ENCODE measurements around the gene GPATCH2L.
A peak's percentile ranks its signal among the peaks of the same experiment; 100 is the strongest.

Gene GPATCH2L

DNA sequence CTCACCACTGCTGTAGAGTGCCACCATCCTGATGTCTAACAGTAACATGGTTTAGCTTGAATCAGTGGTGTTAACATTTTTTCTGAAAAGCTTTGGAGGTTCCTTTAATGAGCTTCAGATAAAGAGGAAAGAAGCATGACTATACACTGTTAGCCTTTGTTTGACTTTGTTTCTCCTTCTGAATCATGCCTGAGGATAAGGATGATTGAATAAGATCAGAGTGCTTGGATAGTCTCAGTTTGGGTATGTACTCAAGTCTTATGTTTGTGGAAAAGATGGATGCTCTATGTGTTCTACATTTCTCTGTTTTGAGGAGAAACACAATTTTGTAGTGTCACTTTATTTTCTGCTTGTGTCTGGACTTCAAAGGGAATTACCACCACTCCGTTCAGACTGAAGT, 42.0 kb downstream of the GPATCH2L start:
- ChIA-PET CTCF (interaction anchor here (1.2 to 3.2 kb wide), 5 partner anchors 9 to 30 kb away, joined by 3 to 15 read pairs (median 4); no protein-coding TSS in a partner anchor), POLR2A (no interaction called here)
- TF ChIP-seq, protein P1, sequence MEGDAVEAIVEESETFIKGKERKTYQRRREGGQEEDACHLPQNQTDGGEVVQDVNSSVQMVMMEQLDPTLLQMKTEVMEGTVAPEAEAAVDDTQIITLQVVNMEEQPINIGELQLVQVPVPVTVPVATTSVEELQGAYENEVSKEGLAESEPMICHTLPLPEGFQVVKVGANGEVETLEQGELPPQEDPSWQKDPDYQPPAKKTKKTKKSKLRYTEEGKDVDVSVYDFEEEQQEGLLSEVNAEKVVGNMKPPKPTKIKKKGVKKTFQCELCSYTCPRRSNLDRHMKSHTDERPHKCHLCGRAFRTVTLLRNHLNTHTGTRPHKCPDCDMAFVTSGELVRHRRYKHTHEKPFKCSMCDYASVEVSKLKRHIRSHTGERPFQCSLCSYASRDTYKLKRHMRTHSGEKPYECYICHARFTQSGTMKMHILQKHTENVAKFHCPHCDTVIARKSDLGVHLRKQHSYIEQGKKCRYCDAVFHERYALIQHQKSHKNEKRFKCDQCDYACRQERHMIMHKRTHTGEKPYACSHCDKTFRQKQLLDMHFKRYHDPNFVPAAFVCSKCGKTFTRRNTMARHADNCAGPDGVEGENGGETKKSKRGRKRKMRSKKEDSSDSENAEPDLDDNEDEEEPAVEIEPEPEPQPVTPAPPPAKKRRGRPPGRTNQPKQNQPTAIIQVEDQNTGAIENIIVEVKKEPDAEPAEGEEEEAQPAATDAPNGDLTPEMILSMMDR (IDR thresholded peaks at IDR 0.05; ENCODE audit: control extremely low read depth, extremely low read depth, low read depth, missing control alignments) = no peak
- DNase-seq (ENCODE audit: extremely low spot score) = no peak

DNA sequence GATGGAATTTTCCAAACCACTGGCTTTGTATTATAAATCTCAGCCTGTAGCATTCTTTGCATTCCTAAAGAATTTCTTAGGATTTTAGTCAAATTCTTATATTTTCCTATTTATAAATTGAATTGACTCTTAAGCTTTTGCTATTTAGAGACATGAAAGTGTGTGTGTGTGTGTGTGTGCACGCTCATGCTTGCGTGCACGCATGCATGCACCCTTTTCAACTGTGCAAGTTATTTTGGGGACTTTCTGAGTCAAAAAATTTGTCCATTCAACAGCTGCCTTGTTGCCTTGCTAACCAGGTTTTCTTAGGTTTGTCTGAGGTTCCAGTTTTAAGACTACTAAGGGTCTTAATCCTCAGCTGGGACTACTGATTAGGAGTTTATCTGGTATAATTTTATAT, 42.6 kb downstream of the GPATCH2L start:
- TF ChIP-seq, protein P1 (IDR thresholded peaks at IDR 0.05; ENCODE audit: control extremely low read depth, extremely low read depth, low read depth, missing control alignments) = no peak
- CTCF ChIA-PET = interaction anchor here (1.2 to 3.2 kb wide), 5 partner anchors 9 to 31 kb away, joined by 3 to 15 read pairs (median 4); no protein-coding TSS in a partner anchor
- DNase-seq (ENCODE audit: extremely low spot score) = no peak
- POLR2A ChIA-PET = interaction anchor here (0.6 kb wide), 1 partner anchor 9 kb away, joined by 3 read pairs; no protein-coding TSS in a partner anchor

DNA sequence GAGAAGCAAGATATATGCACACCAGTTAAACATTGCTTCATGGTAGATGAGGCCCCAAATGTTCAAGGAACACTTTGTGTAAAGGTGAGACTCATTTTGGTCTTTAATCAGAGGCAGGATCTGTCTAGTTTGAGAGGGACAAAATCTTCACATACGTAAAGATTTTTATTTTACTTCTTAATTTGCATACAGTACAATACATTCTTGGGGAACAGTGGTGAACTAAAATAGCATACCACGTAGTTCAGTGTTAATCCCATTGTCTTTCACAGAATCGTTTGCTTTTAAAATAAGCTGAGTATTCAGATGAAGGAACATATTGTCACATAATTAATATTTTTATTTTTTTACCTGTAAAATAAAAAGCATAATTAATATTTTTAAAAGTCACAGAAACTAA, 43.3 kb downstream of the GPATCH2L start:
- DNase-seq (ENCODE audit: extremely low spot score) = no peak
- ChIA-PET CTCF (interaction anchor here (1.0 to 3.2 kb wide), 3 partner anchors 9 to 31 kb away, joined by 3 to 15 read pairs (median 3); no protein-coding TSS in a partner anchor), POLR2A (interaction anchor here (0.6 kb wide), 1 partner anchor 8 kb away, joined by 3 read pairs; no protein-coding TSS in a partner anchor)
- TF ChIP-seq, protein P1 (IDR thresholded peaks at IDR 0.05; ENCODE audit: control extremely low read depth, extremely low read depth, low read depth, missing control alignments) = no peak

DNA sequence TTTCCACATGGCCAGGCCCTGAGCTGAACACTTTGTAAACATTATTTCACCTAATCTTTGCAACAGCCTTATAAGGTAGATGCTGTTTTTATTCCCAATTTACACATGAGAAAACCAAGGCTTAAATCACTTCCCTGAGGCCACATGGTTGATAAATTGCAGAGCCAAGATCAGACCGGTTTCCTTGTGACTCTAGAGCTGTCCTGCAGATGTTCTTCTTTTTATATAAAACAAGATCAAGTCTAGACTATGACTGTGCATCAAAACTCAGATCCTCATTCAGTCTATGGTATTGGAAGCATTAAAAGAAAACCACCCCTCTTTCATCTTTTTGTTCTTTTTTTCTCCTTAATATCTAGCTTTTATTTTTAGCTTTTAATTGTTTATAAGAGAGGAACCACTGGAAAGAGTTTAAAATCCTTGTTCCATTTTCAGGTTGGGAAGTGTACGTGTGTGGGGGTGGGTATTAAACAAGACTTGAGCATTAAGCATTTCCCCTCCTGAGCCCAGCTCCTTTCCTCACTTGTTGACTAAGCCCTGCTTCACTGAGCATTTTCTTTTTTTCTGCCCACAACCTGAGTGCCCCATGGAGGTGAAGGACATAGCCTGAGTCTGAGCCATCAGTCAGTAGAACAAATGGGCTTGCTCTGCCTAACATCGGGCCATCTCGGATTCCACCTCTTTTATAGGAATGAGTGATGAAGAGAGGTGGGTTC, 45.4 kb downstream of the GPATCH2L start:
- no peak for DNase-seq (ENCODE audit: extremely low spot score)
- ChIA-PET POLR2A (no interaction called here), CTCF (interaction anchor here (1.0 to 1.9 kb wide), 6 partner anchors 12 to 487 kb away, joined by 3 to 9 read pairs (median 4); no protein-coding TSS in a partner anchor)
- TF ChIP-seq, protein P1 (IDR thresholded peaks at IDR 0.05; ENCODE audit: control extremely low read depth, extremely low read depth, low read depth, missing control alignments) = no peak

DNA sequence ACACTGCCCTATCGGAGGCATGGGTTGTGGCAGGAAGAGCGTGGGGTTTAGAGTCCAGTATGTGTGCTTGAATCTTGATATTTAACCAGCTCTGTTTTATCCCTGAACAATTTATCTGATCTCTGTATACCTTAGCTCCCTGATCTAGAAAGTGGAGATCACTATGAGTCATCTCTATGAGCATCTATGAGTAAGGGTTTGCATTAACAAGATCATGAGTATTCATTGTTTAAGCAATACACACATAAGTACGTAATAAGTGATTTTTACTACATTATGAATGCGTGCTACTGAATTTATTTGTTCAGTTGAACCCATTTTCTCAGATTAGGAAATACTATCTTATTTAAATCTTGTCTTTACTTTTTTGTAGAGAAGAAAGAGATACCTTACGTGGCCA, 49.4 kb downstream of the GPATCH2L start:
- CTCF ChIA-PET = interaction anchor here (0.6 to 1.8 kb wide), 6 partner anchors 9 to 48 kb away, joined by 3 to 5 read pairs (median 4); no protein-coding TSS in a partner anchor
- TF ChIP-seq, protein P1 (IDR thresholded peaks at IDR 0.05; ENCODE audit: control extremely low read depth, extremely low read depth, low read depth, missing control alignments) = no peak

DNA sequence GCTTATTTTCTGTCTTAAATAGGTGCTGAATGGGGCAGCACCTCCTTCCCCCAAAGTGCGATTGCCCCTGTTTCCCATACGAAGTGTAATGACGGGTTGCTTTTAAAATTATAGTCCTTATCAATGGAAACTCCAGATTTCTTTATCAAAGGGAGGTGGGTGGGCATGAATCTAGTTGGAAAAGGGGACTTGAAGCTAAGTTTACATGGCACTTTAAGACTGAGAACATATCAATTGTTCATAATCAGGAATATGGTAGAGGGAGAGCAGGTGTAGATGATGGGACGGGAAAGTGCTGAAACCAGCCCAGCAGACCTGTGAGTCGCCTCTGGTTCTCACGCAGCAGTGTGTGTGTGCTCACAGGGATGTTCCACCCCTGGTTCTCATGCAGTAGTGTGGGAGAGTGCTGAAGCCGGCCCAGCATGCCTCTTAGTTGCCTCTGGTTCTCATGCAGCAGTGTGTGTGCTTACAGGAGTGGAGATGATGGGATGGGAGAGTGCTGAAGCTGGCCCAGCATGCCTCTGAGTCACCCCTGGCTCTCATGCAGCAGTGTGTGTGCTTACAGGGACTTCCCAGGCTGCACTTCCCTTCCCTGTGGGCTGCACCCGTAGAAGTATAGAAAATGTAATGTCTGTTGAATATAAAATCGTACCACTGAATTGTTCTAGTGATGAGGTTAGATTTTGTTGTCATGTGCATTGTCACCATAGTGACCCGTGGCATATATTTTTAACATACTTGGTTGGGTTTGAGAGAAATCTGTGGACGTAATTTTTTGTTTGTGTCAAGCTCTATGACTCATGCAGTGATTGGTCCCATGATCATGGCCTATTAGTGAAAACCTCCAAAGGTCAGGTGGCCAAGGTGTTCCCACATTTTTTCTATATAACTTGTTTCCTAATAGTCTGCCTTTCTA, 51.6 kb downstream of the GPATCH2L start:
- ChIA-PET POLR2A (interaction anchor here (1.0 kb wide), 1 partner anchor 9 kb away, joined by 3 read pairs; no protein-coding TSS in a partner anchor), CTCF (interaction anchor here (1.3 to 4.0 kb wide), 4 partner anchors 9 to 17 kb away, joined by 3 to 15 read pairs (median 4); no protein-coding TSS in a partner anchor)
- TF ChIP-seq, protein P1 (IDR thresholded peaks at IDR 0.05; ENCODE audit: control extremely low read depth, extremely low read depth, low read depth, missing control alignments) = no peak
- DNase-seq (ENCODE audit: extremely low spot score) = peak; percentile 59

More for the DNA sequence above, 49.4 kb downstream of the GPATCH2L start:
- POLR2A ChIA-PET = no interaction called here
- no peak for DNase-seq (ENCODE audit: extremely low spot score)

Data from GM10248 (cell line).